Measurements from ENCODE around the gene SNX11.

Gene SNX11

DNA sequence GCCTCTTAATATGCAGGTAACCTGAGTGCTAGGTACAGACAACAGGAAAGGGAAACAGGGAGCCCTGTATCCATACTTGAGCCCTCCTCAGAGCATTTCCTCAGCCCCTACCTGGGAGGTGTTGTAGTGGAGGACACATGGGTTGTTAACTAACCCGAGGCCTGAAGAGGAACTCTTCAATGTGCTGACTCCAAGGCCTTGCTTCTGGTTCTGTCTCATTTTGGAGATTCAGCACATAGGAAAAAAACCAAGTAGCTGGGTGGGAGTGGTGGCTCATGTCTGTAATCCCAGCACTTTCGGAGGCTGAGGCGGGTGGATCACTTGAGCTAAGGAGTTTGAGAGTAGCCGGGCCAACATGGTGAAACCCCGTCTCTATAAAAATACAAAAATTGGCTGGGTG, 24.8 kb downstream of the SNX11 start:
- ChIA-PET POLR2A (interaction anchor here (0.7 kb wide), 1 partner anchor 227 kb away, joined by 4 read pairs; no protein-coding TSS in a partner anchor), CTCF (interaction anchor here (0.7 to 6.9 kb wide), 12 partner anchors 9 to 485 kb away, joined by 3 to 60 read pairs (median 4); no protein-coding TSS in a partner anchor)
- TF ChIP-seq, protein P1, sequence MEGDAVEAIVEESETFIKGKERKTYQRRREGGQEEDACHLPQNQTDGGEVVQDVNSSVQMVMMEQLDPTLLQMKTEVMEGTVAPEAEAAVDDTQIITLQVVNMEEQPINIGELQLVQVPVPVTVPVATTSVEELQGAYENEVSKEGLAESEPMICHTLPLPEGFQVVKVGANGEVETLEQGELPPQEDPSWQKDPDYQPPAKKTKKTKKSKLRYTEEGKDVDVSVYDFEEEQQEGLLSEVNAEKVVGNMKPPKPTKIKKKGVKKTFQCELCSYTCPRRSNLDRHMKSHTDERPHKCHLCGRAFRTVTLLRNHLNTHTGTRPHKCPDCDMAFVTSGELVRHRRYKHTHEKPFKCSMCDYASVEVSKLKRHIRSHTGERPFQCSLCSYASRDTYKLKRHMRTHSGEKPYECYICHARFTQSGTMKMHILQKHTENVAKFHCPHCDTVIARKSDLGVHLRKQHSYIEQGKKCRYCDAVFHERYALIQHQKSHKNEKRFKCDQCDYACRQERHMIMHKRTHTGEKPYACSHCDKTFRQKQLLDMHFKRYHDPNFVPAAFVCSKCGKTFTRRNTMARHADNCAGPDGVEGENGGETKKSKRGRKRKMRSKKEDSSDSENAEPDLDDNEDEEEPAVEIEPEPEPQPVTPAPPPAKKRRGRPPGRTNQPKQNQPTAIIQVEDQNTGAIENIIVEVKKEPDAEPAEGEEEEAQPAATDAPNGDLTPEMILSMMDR (IDR thresholded peaks at IDR 0.05; ENCODE audit: control extremely low read depth, extremely low read depth, low read depth, missing control alignments), result no peak
- no peak for DNase-seq (ENCODE audit: extremely low spot score)

DNA sequence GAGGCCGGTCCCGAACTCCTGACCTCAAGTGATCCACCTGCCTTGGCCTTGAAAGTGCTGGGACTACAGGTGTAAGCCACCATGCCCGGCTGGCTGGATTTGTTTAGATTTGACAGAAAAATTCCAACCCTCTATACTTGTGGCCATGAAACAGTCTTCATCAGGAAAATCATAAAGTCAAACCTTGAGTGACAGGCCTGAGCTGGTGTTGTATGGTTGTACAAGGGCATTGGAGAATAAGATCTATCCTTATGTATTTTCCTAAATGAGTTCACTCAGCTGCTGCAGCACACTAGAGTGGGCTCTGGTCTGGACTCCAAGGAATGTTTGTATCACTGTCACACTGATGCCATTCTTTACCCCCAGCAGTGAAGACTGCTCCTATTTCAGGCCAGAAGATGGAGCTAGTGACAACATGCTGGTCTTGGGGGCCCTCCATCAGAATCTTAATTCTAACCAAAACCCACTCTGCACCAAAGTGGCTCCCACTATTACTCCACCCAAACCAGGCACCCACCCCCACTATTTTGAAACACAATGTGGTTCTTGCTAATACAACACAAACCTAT, 27.4 kb downstream of the SNX11 start:
- ChIA-PET POLR2A (no interaction called here), CTCF (interaction anchor here (0.8 to 2.2 kb wide), 12 partner anchors 9 to 460 kb away, joined by 3 to 9 read pairs (median 4); partner anchors contain the start of gene HOXB5)
- TF ChIP-seq, protein P1 (IDR thresholded peaks at IDR 0.05; ENCODE audit: control extremely low read depth, extremely low read depth, low read depth, missing control alignments), result peak; percentile 45
- peak; percentile 32 for DNase-seq (ENCODE audit: extremely low spot score)

DNA sequence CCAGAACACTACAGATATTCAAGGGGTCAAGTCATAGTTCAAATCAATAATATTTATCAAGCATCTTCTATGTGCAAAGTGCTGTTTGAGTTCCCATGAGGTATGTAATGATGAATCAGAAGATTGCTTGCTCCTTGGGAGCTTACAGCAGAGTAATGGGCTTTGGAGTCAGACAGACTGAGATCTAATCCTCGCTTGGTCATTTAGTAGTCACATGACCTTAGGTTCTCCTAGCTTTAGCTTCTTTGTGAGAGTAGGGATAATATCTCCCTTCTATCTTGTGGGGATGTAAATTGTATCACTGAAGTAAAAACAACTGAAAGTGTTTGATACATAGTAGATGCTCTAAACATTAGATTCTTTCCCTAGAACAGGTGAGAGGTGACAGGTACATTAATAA, 30.1 kb downstream of the SNX11 start:
- ChIA-PET POLR2A (no interaction called here), CTCF (interaction anchor here (2.4 to 2.6 kb wide), 2 partner anchors 10 to 58 kb away, joined by 7 to 9 read pairs; no protein-coding TSS in a partner anchor)
- TF ChIP-seq, protein P1 (IDR thresholded peaks at IDR 0.05; ENCODE audit: control extremely low read depth, extremely low read depth, low read depth, missing control alignments), result no peak
- DNase-seq (ENCODE audit: extremely low spot score), result no peak

DNA sequence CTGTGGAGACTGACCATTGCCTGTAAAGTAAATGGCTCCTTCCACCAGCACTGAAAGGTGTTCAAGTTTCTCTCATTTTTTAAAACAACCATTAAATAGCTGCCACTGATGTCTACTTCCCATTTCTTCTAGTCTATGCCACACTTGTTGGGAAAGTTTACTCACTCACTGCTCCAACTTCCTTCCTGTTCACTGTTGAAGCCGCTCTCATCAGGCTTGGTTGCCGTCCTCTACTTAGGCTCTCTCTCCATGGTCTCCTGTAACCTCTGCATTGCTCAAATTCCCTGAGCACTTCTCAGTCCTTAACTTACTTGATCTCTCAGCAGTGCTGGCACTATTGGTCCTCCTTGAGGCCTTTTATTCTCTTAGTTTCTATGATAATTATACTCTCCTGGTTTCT, 32.4 kb downstream of the SNX11 start:
- CTCF ChIA-PET, result interaction anchor here (1.5 to 2.4 kb wide), 3 partner anchors 9 to 115 kb away, joined by 4 to 9 read pairs (median 4); no protein-coding TSS in a partner anchor

DNA sequence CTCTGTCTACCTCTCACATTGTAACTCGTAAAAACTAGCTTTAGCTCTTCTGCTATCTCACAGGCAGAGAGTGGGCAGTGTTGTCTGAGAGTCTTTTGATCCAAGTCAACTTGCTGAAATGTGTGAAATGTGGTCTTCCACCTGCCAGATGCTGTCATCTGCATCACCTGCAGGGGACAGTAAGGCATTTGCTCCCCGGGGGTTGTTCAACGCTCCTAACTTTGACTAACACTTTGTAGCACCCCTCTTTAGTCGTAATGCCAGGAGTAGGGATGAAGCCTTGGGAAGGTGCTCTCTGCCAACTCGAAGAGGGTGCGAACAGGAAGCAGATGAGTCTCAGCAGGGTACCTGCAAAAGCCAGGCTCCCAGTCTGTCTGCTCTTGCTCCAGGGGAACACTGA, 36.1 kb downstream of the SNX11 start:
- DNase-seq (ENCODE audit: extremely low spot score), result peak; percentile 38
- CTCF ChIA-PET, result interaction anchor here (1.0 to 1.7 kb wide), 5 partner anchors 9 to 69 kb away, joined by 3 to 4 read pairs (median 3); no protein-coding TSS in a partner anchor
- POLR2A ChIA-PET, result no interaction called here
- TF ChIP-seq, protein P1 (IDR thresholded peaks at IDR 0.05; ENCODE audit: control extremely low read depth, extremely low read depth, low read depth, missing control alignments), result no peak

More for the DNA sequence above, 32.4 kb downstream of the SNX11 start:
- POLR2A ChIA-PET, result no interaction called here
- DNase-seq (ENCODE audit: extremely low spot score), result no peak
- TF ChIP-seq, protein P1 (IDR thresholded peaks at IDR 0.05; ENCODE audit: control extremely low read depth, extremely low read depth, low read depth, missing control alignments), result no peak

DNA sequence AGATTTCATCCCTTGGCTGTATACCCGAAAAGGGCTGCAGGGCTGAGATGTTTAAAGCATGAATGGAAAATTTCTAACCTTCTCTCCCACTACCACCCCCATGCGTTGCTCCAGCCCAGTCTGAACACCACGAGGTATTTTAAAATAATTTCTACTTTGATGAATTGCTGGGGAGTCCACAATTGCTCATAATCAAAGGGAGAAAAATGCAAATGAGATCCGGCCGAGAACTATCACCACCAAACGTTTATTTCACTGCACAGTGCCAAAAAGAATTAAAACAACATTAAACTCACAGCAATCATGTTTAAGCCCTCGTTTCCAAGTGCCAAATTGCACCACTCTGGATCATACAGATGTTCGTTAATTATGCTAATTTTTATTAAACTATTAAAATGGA, 36.7 kb downstream of the SNX11 start:
- CTCF ChIA-PET, result interaction anchor here (1.5 to 1.7 kb wide), 2 partner anchors 9 kb away, joined by 3 to 4 read pairs; no protein-coding TSS in a partner anchor
- POLR2A ChIA-PET, result no interaction called here
- TF ChIP-seq, protein P1 (IDR thresholded peaks at IDR 0.05; ENCODE audit: control extremely low read depth, extremely low read depth, low read depth, missing control alignments), result no peak
- no peak for DNase-seq (ENCODE audit: extremely low spot score)

Measured in GM10248 (cell line).